Body of pancreas (tissue), 4 donors: Measurements from ENCODE around the gene CCND2. TPM values are rescaled to one million over a fixed set of nuclear protein-coding genes. Genes with fewer than 3 reads are reported as not detected.
A peak's percentile ranks its signal among the peaks of the same experiment; 100 is the strongest.

Experiments used
- ATAC-seq: fragments of 150-250 bp; one replicate; pipeline ENCODE4 v1.9.1; 2016
- DNase-seq, 4 donors: peaks; one replicate each; pipeline ENCODE4 v3.0.0-alpha.2; 2019
- H3K27ac ChIP-seq, 4 donors: fragments of 200-600 bp; sonication (generic); 1 replicate in 3 of 4; 2 replicates in 1 of 4; pipeline versions ENCODE4 v1.5.1 to v1.6.1; 2016 to 2019; ENCODE audit warnings: mild to moderate bottlenecking in 1 of 4, mixed read lengths in 1 of 4, moderate library complexity in 1 of 4
- H3K27me3 ChIP-seq, 2 donors: fragments of 200-600 bp; sonication (generic); one replicate each; pipeline ENCODE4 v1.6.0; 2016; ENCODE audit warnings: mild to moderate bottlenecking in 1 of 2
- H3K36me3 ChIP-seq, 2 donors: fragments of 200-600 bp; sonication (generic); replicated peaks in 1 of 2; 2 replicates each; pipeline ENCODE4 v1.5.1; 2016; ENCODE audit warnings: low read depth in 2 of 2; ENCODE audit not compliant: insufficient read depth in 1 of 2
- H3K4me1 ChIP-seq: fragments of 200-600 bp; sonication (generic); one replicate; pipeline ENCODE4 v1.6.0; 2016
- H3K4me3 ChIP-seq, 2 donors: fragments of 200-600 bp; sonication (generic); 1 replicate in 1 of 2; 2 replicates in 1 of 2; pipeline ENCODE4 v1.5.1; 2016 to 2019
- H3K9me3 ChIP-seq, 3 donors: fragments of 200-600 bp; sonication (generic); 1 replicate in 2 of 3; 2 replicates in 1 of 3; pipeline ENCODE4 v1.5.1; 2016
- CTCF ChIP-seq, 7 experiments: fragments of 450-650 bp in 4 of 7; fragments of 200-600 bp in 3 of 7; sonication (generic) in 3 of 7; IDR thresholded peaks; one replicate each; pipeline ENCODE4 v1.5.1; 2016 to 2019; ENCODE audit warnings: antibody characterized with exemption in 7 of 7
- POLR2A ChIP-seq, 3 donors: fragments of 450-650 bp; IDR thresholded peaks; one replicate each; pipeline ENCODE4 v1.6.1; 2016; ENCODE audit warnings: antibody characterized with exemption in 3 of 3, mild to moderate bottlenecking in 2 of 3
- WGBS, 2 donors: methylation state at CpG; one replicate each; pipeline ENCODE4 v1.1.5; 2017; 5-methylcytosine and 5-hydroxymethylcytosine counted together
- intact Hi-C: fragments of 100-400 bp; cut with DNase I; formaldehyde crosslinking; loops from one replicate; pipeline ENCODE4 v1.15.1; 2023
- total RNA-seq, 2 donors: library from RNA; depleted of rRNA; stranded (reverse); fragments of >200 nt; gene quantifications; one replicate each; pipeline ENCODE4 v1.1.0, GENCODE V29; 2016

The CCND2 gene
- total RNA-seq, 2 donors from 2014 or later = 32.2 to 88.7 TPM

GRCh38 chr12:4287325-4288211, 14.0 kb downstream of the CCND2 start:
- no peaks in the 10 kb centered on the region for H3K27me3 ChIP-seq
- 71 to 74% methylated on average over 18 of the region's 18 CpGs for WGBS, 2 donors
- no peak overlapping the region for H3K4me3 ChIP-seq
- peak overlapping the region in 1 of 4 donors; percentile 58 for H3K27ac ChIP-seq
- TF ChIP-seq POLR2A (IDR thresholded peaks at IDR 0.05) = no peak
- TF ChIP-seq CTCF (IDR thresholded peaks at IDR 0.05) = no peak
- ATAC-seq (no peak), DNase-seq (no peak)
- H3K36me3 ChIP-seq = peaks cover 0 to 11% of the 10 kb centered on the region in 2 donors
- no peaks in the 10 kb centered on the region for H3K9me3 ChIP-seq
- H3K4me1 ChIP-seq = peaks cover 4% of the 10 kb centered on the region
- intact Hi-C loops = loop anchor here (10.0 kb wide), 1 partner anchor 293 kb away; no protein-coding TSS in a partner anchor

GRCh38 chr12:4288296-4289131, 15.0 kb downstream of the CCND2 start:
- H3K27me3 ChIP-seq = no peaks in the 10 kb centered on the region
- H3K27ac ChIP-seq = peak overlapping the region in 1 of 4 donors; percentile 58
- ATAC-seq (no peak), DNase-seq (no peak)
- peaks cover 0 to 10% of the 10 kb centered on the region in 2 donors for H3K36me3 ChIP-seq
- peaks cover 4% of the 10 kb centered on the region for H3K4me1 ChIP-seq
- H3K4me3 ChIP-seq = no peak overlapping the region
- no peak for TF ChIP-seq CTCF (IDR thresholded peaks at IDR 0.05)
- no peak for TF ChIP-seq POLR2A (IDR thresholded peaks at IDR 0.05)
- H3K9me3 ChIP-seq = no peaks in the 10 kb centered on the region
- intact Hi-C loops = loop anchor here (10.0 kb wide), 1 partner anchor 294 kb away; no protein-coding TSS in a partner anchor
- 61 to 73% methylated on average over 20 of the region's 20 CpGs for WGBS, 2 donors

GRCh38 chr12:4289231-4289878, 15.8 kb downstream of the CCND2 start:
- H3K27me3 ChIP-seq = no peaks in the 10 kb centered on the region
- 71 to 77% methylated on average over 15 to 20 of the region's 20 CpGs for WGBS, 2 donors
- intact Hi-C loops = loop anchor here (10.0 kb wide), 1 partner anchor 295 kb away; no protein-coding TSS in a partner anchor
- TF ChIP-seq CTCF (IDR thresholded peaks at IDR 0.05) (no peak), POLR2A (IDR thresholded peaks at IDR 0.05) (no peak)
- peaks cover 0 to 10% of the 10 kb centered on the region in 2 donors for H3K36me3 ChIP-seq
- H3K9me3 ChIP-seq = no peaks in the 10 kb centered on the region
- peaks cover 4% of the 10 kb centered on the region for H3K4me1 ChIP-seq
- no peak for DNase-seq
- no peak for ATAC-seq
- H3K27ac ChIP-seq = peak overlapping the region in 1 of 4 donors; percentile 58
- H3K4me3 ChIP-seq = no peak overlapping the region

- Histone ChIP-seq H3K9me3 (no peaks in the 10 kb centered on the region), H3K27me3 (no peaks in the 10 kb centered on the region), H3K4me1 (peaks cover 4% of the 10 kb centered on the region), H3K36me3 (peaks cover 0 to 10% of the 10 kb centered on the region in 2 donors), H3K27ac (peak overlapping the region in 1 of 4 donors; percentile 58), H3K4me3 (no peak overlapping the region)
- intact Hi-C loops = loop anchor here (10.0 kb wide), 1 partner anchor 295 kb away; no protein-coding TSS in a partner anchor
- ATAC-seq (no peak), DNase-seq (no peak)
- WGBS, 2 donors = 85% methylated on average over 28 of the region's 28 CpGs
- TF ChIP-seq POLR2A (IDR thresholded peaks at IDR 0.05) (no peak), CTCF (IDR thresholded peaks at IDR 0.05) (no peak)
Observed at GRCh38 chr12:4289998-4290790, 16.6 kb downstream of the CCND2 start.
